Endothelial cell of umbilical vein (primary cell): ENCODE data around the gene OR7C1. TPM values are rescaled to one million over a fixed set of nuclear protein-coding genes. Genes with fewer than 3 reads are reported as not detected.

Experiments used
- BruUV-seq: library from RNA; stranded (reverse); fragments of 400-500 nt; replicated peaks from 2 replicates; lab custom pipeline; 2021; lab: Mats Ljungman, UMichigan
- CTCF ChIA-PET: fragments of 300-600, 350-600 bp; sonication (Branson Sonifier 250); formaldehyde crosslinking; loops from one replicate; lab custom pipeline; 2021; ENCODE audit warnings: antibody characterized with exemption, inconsistent platforms; lab: Charles Lee
- POLR2A ChIA-PET: fragments of 300-600, 350-600 bp; sonication (Branson Sonifier 250); formaldehyde crosslinking; loops from one replicate; lab custom pipeline; 2021; ENCODE audit warnings: antibody characterized with exemption, inconsistent platforms; lab: Charles Lee
- DNase-seq: peaks from one replicate; pipeline ENCODE4 v3.0.0-alpha.2; 2011; ENCODE audit warnings: low read depth, low spot score
- FAIRE-seq: peaks from 2 replicates; lab custom pipeline; 2011; peaks lifted over from hg19 to GRCh38; lab: Jason Lieb, UNC
- H2AFZ ChIP-seq: 2 replicates; pipeline ENCODE4 v1.6.0; 2012; ENCODE audit warnings: low read depth, low read length, control low read depth, inconsistent platforms
- H3K27ac ChIP-seq: 2 replicates; pipeline ENCODE4 v1.5.1; 2011; ENCODE audit warnings: low read depth, mild to moderate bottlenecking, control low read depth, low read length, moderate library complexity; ENCODE audit not compliant: insufficient read depth
- H3K27me3 ChIP-seq, 2 experiments: 2 replicates each; pipeline versions ENCODE4 v1.6.0 to v1.6.1; 2011; ENCODE audit warnings: low read length in 2 of 2, mixed read lengths in 1 of 2; ENCODE audit not compliant: control insufficient read depth in 2 of 2, insufficient read depth in 2 of 2
- H3K36me3 ChIP-seq, 2 experiments: 2 replicates in 1 of 2; 3 replicates in 1 of 2; pipeline ENCODE4 v1.5.1; 2011; ENCODE audit warnings: low read length in 2 of 2, mild to moderate bottlenecking in 1 of 2, moderate library complexity in 1 of 2; ENCODE audit not compliant: control insufficient read depth in 2 of 2, insufficient read depth in 2 of 2; ENCODE audit errors: extremely low read depth in 1 of 2
- H3K4me1 ChIP-seq: 3 replicates; pipeline ENCODE4 v1.5.1; 2011; ENCODE audit warnings: mild to moderate bottlenecking, low read length; ENCODE audit not compliant: control insufficient read depth, insufficient read depth; ENCODE audit errors: extremely low read depth
- H3K4me2 ChIP-seq: 2 replicates; pipeline ENCODE4 v1.6.1; 2011; ENCODE audit warnings: low read length, control low read depth, mixed read lengths; ENCODE audit not compliant: insufficient read depth
- H3K4me3 ChIP-seq, 3 experiments: fragments of 200-600 bp in 1 of 3; sonication (generic), shearing (Covaris generic) in 1 of 3; replicated peaks in 1 of 3; 2 replicates each; pipeline ENCODE4 v1.5.1; 2011 to 2016; ENCODE audit warnings: control low read depth in 3 of 3, low read length in 3 of 3, mild to moderate bottlenecking in 2 of 3, inconsistent platforms in 1 of 3, low read depth in 1 of 3, moderate library complexity in 1 of 3; ENCODE audit not compliant: insufficient read depth in 1 of 3
- H3K79me2 ChIP-seq: 2 replicates; pipeline ENCODE4 v1.6.0; 2012; ENCODE audit warnings: low read length, inconsistent platforms; ENCODE audit not compliant: control insufficient read depth, insufficient read depth
- H3K9ac ChIP-seq: replicated peaks from 2 replicates; pipeline ENCODE3; 2011; ENCODE audit warnings: low read length, control low read depth; ENCODE audit not compliant: insufficient read depth; ENCODE audit errors: extremely low read depth
- H3K9me1 ChIP-seq: replicated peaks from 3 replicates; pipeline ENCODE4 v1.6.0; 2011; ENCODE audit warnings: mild to moderate bottlenecking, low read length; ENCODE audit not compliant: control insufficient read depth, insufficient read depth; ENCODE audit errors: extremely low read depth
- H3K9me3 ChIP-seq: replicated peaks from 2 replicates; pipeline ENCODE4 v1.5.1; 2012; ENCODE audit warnings: low read length, inconsistent platforms; ENCODE audit not compliant: control insufficient read depth, insufficient read depth
- H4K20me1 ChIP-seq: replicated peaks from 2 replicates; pipeline ENCODE3; 2011; ENCODE audit warnings: mild to moderate bottlenecking, low read length; ENCODE audit not compliant: control insufficient read depth, insufficient read depth; ENCODE audit errors: extremely low read depth
- EZH2 ChIP-seq: IDR thresholded peaks from 2 replicates; pipeline ENCODE4 v1.6.1; 2012; ENCODE audit warnings: borderline replicate concordance, low read depth, mild to moderate bottlenecking, moderate library complexity, low read length, inconsistent platforms; ENCODE audit not compliant: severe bottlenecking
- FOS ChIP-seq: IDR thresholded peaks from 2 replicates; pipeline ENCODE4 v1.6.1; 2011; ENCODE audit warnings: mild to moderate bottlenecking, low read length, moderate library complexity, borderline replicate concordance; ENCODE audit not compliant: insufficient read depth
- GATA2 ChIP-seq: IDR thresholded peaks from 2 replicates; pipeline ENCODE4 v1.7.0; 2011; ENCODE audit warnings: low read depth, mild to moderate bottlenecking, moderate library complexity, mixed read lengths, low read length; ENCODE audit not compliant: insufficient read length, insufficient read depth
- JUN ChIP-seq: IDR thresholded peaks from 2 replicates; pipeline ENCODE4 v1.6.1; 2011; ENCODE audit warnings: borderline replicate concordance, low read depth; ENCODE audit not compliant: insufficient read length, insufficient read depth
- MYC ChIP-seq: IDR thresholded peaks from one replicate; pipeline ENCODE4 v1.6.1; 2011; ENCODE audit warnings: mild to moderate bottlenecking, low read depth, low read length
- POLR2A ChIP-seq: IDR thresholded peaks from 2 replicates; pipeline ENCODE4 v1.6.1; 2012; ENCODE audit warnings: low read depth, mild to moderate bottlenecking, control low read depth, low read length
- POLR2AphosphoS5 ChIP-seq: IDR thresholded peaks from 2 replicates; pipeline ENCODE4 v1.6.1; 2012; ENCODE audit warnings: low read depth, mild to moderate bottlenecking, control low read depth, low read length, moderate library complexity; ENCODE audit not compliant: insufficient read depth
- dilution Hi-C: fragments of 300-500 bp; cut with MboI; formaldehyde crosslinking; loops from one replicate; pipeline ENCODE4 v1.15.0; 2019; ENCODE audit warnings: low sequenced_read_pairs; ENCODE audit not compliant: extremely low pct_ligation_motif_present
- intact Hi-C: fragments of 100-400 bp; cut with micrococcal nuclease; formaldehyde crosslinking; loops from one replicate; pipeline ENCODE4 v1.10.0; 2022
- polyA plus RNA-seq, 4 experiments: library from polyadenylated mRNA; depleted of rRNA in 3 of 4; stranded (reverse) in 3 of 4; unstranded in 1 of 4; fragments of >200 nt; gene quantifications; 2 replicates each; pipeline versions ENCODE4 v1.2.1 to v1.2.3, GENCODE V29; 2011 to 2012; ENCODE audit warnings: missing spikeins in 1 of 4
- total RNA-seq: library from RNA; stranded (reverse); gene quantifications from 2 replicates; pipeline ENCODE4 v1.2.3, GENCODE V29; 2021
- TF ChIP-seq, protein P1 (sequence below): IDR thresholded peaks from 2 replicates; pipeline ENCODE4 v1.6.1; 2011; ENCODE audit not compliant: insufficient read depth, insufficient read length
- TF ChIP-seq, protein P2 (sequence below), 2 donors: IDR thresholded peaks; 1 replicate in 1 of 2; 2 replicates in 1 of 2; pipeline ENCODE4 v1.5.1; 2011; ENCODE audit warnings: low read length in 2 of 2, mild to moderate bottlenecking in 2 of 2, moderate library complexity in 2 of 2, control low read depth in 1 of 2, inconsistent platforms in 1 of 2, low read depth in 1 of 2; ENCODE audit not compliant: insufficient read depth in 1 of 2; ENCODE audit errors: extremely low read depth in 1 of 2

The OR7C1 gene
- total and polyA plus RNA-seq, 2 donors (not counting 3 experiments of a cell fraction or from before 2014, with no cell fraction given): not detected

DNA sequence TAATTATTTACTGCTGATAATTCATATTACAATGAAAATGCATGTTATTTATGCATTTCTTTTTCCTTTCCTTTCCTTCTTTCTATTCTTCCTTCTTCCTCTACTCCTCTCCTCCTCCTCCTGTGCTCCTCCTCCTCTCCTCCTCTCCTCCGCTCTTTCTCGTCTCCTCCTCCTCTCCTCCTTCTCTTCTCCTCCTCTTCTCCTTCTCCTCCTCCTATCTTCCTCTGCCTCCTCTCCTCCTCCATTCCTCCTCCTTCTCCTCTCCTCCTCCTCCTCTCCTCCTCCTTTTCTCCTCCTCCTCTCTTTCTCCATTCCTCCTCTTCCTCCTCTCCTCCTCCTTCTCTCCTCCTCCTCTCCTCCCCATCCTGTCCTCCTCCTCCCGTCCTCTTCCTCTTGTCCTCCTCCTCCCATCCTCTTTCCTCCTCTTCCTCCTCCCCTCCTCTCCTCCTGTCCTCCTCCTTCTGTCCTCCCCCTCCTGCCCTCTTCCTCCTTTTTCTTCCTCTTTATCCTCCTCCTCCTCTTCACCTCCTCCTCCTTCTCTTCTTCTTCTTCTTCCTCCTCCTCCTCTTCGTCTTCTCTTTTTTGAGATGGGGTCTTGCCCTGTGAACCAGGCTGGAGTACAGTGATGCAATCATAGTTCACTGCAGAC, 71.4 kb downstream of the OR7C1 start:
- Histone ChIP-seq H3K36me3 (no peaks in the 10 kb centered on the region), H3K27me3 (no peaks in the 10 kb centered on the region), H3K9me1 (no peaks in the 10 kb centered on the region), H4K20me1 (no peaks in the 10 kb centered on the region), H3K4me1 (no peaks in the 10 kb centered on the region), H2AFZ (no peak overlapping the region), H3K4me2 (no peak overlapping the region), H3K79me2 (no peaks in the 10 kb centered on the region), H3K4me3 (no peak overlapping the region), H3K9me3 (no peaks in the 10 kb centered on the region), H3K9ac (no peak overlapping the region), H3K27ac (no peak overlapping the region)
- FAIRE-seq (no peak), DNase-seq (no peak)
- TF ChIP-seq, protein P1, sequence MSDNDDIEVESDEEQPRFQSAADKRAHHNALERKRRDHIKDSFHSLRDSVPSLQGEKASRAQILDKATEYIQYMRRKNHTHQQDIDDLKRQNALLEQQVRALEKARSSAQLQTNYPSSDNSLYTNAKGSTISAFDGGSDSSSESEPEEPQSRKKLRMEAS: no peak
- no peak for TF ChIP-seq FOS
- TF ChIP-seq POLR2A: no peak
- no peak for TF ChIP-seq GATA2
- TF ChIP-seq JUN: no peak
- TF ChIP-seq MYC: no peak
- TF ChIP-seq POLR2AphosphoS5: no peak
- TF ChIP-seq EZH2: no peak
- TF ChIP-seq, protein P2, sequence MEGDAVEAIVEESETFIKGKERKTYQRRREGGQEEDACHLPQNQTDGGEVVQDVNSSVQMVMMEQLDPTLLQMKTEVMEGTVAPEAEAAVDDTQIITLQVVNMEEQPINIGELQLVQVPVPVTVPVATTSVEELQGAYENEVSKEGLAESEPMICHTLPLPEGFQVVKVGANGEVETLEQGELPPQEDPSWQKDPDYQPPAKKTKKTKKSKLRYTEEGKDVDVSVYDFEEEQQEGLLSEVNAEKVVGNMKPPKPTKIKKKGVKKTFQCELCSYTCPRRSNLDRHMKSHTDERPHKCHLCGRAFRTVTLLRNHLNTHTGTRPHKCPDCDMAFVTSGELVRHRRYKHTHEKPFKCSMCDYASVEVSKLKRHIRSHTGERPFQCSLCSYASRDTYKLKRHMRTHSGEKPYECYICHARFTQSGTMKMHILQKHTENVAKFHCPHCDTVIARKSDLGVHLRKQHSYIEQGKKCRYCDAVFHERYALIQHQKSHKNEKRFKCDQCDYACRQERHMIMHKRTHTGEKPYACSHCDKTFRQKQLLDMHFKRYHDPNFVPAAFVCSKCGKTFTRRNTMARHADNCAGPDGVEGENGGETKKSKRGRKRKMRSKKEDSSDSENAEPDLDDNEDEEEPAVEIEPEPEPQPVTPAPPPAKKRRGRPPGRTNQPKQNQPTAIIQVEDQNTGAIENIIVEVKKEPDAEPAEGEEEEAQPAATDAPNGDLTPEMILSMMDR (IDR thresholded peaks at IDR 0.05; ENCODE audit: extremely low read depth in 1 of 2, insufficient read depth in 1 of 2, low read depth in 1 of 2, low read length in 2 of 2): no peak
- intact Hi-C loops (no loop called here), dilution Hi-C loops (no loop called here)
- no TSS peak for BruUV-seq
- CTCF ChIA-PET: no interaction called here
- POLR2A ChIA-PET: no interaction called here
